Measurements from ENCODE around the gene CHCHD3.

The CHCHD3 gene

GRCh38 chr7:132773527-132773956, 308.3 kb downstream of the CHCHD3 start:
- DNase-seq (ENCODE audit: low read depth), result no peak

- peak; percentile 10 for DNase-seq (ENCODE audit: low read depth)
Observed at GRCh38 chr7:132771301-132771730, 310.6 kb downstream of the CHCHD3 start.

GRCh38 chr7:132770055-132770454, 311.8 kb downstream of the CHCHD3 start:
- no peak for DNase-seq (ENCODE audit: low read depth)

GRCh38 chr7:132769280-132769679, 312.6 kb downstream of the CHCHD3 start:
- DNase-seq (ENCODE audit: low read depth), result no peak

GRCh38 chr7:132768099-132768498, 313.8 kb downstream of the CHCHD3 start:
- DNase-seq (ENCODE audit: low read depth), result no peak

- DNase-seq (ENCODE audit: low read depth), result no peak
Observed at GRCh38 chr7:132767378-132767777, 314.5 kb downstream of the CHCHD3 start.

- DNase-seq (ENCODE audit: low read depth), result no peak
Observed at GRCh38 chr7:132766660-132767059, 315.2 kb downstream of the CHCHD3 start.

- no peak for DNase-seq (ENCODE audit: low read depth)
Observed at GRCh38 chr7:132765861-132766260, 316.0 kb downstream of the CHCHD3 start.

GRCh38 chr7:132764762-132765161, 317.1 kb downstream of the CHCHD3 start:
- DNase-seq (ENCODE audit: low read depth), result no peak

GRCh38 chr7:132760866-132761265, 321.0 kb downstream of the CHCHD3 start:
- no peak for DNase-seq (ENCODE audit: low read depth)

- DNase-seq (ENCODE audit: low read depth), result no peak
Observed at GRCh38 chr7:132760244-132760623, 321.7 kb downstream of the CHCHD3 start.

GRCh38 chr7:132759482-132760243, 322.2 kb downstream of the CHCHD3 start:
- DNase-seq (ENCODE audit: low read depth), result no peak

GRCh38 chr7:132758986-132759385, 322.9 kb downstream of the CHCHD3 start:
- DNase-seq (ENCODE audit: low read depth), result no peak

- DNase-seq (ENCODE audit: low read depth), result no peak
Observed at GRCh38 chr7:132757783-132758182, 324.1 kb downstream of the CHCHD3 start.

- no peak for DNase-seq (ENCODE audit: low read depth)
Observed at GRCh38 chr7:132756484-132756990, 325.4 kb downstream of the CHCHD3 start.

GRCh38 chr7:132755538-132756483, 326.1 kb downstream of the CHCHD3 start:
- DNase-seq (ENCODE audit: low read depth), result no peak

GRCh38 chr7:132752431-132752830, 329.5 kb downstream of the CHCHD3 start:
- DNase-seq (ENCODE audit: low read depth), result no peak

GRCh38 chr7:132751244-132751647, 330.6 kb downstream of the CHCHD3 start:
- DNase-seq (ENCODE audit: low read depth), result no peak

- no peak for DNase-seq (ENCODE audit: low read depth)
Observed at GRCh38 chr7:132750530-132751217, 331.2 kb downstream of the CHCHD3 start.

GRCh38 chr7:132750096-132750495, 331.8 kb downstream of the CHCHD3 start:
- DNase-seq (ENCODE audit: low read depth), result no peak

- no peak for DNase-seq (ENCODE audit: low read depth)
Observed at GRCh38 chr7:132745510-132745909, 336.4 kb downstream of the CHCHD3 start.

GRCh38 chr7:132743974-132744373, 337.9 kb downstream of the CHCHD3 start:
- DNase-seq (ENCODE audit: low read depth), result no peak
